Thymus (tissue), 11 donors: Measurements from ENCODE around the gene DNAJC1. TPM values are rescaled to one million over a fixed set of nuclear protein-coding genes. Genes with fewer than 3 reads are reported as not detected.
"Not testable (repeated sequence)": the region's sequence is repeated elsewhere in the genome, so short reads cannot be mapped to it uniquely, and the experiment has no call there.

Experiments
- DNase-seq, 9 donors: peaks; one replicate each; pipeline ENCODE4 v3.0.0-alpha.2; 2013; ENCODE audit warnings: low spot score in 9 of 9, low read depth in 6 of 9, missing footprints in 1 of 9
- H3K27ac ChIP-seq, 2 donors: one replicate each; pipeline ENCODE4 v1.5.1; 2013; ENCODE audit warnings: control low read depth in 1 of 2, low read depth in 1 of 2, low read length in 1 of 2, mild to moderate bottlenecking in 1 of 2, moderate library complexity in 1 of 2
- H3K27me3 ChIP-seq, 2 donors: one replicate each; pipeline ENCODE4 v1.5.1; 2013; ENCODE audit warnings: low read length in 1 of 2; ENCODE audit not compliant: control insufficient read depth in 2 of 2, insufficient read depth in 1 of 2
- H3K36me3 ChIP-seq, 2 donors: one replicate each; pipeline ENCODE4 v1.5.1; 2013; ENCODE audit warnings: low read length in 1 of 2, mild to moderate bottlenecking in 1 of 2, moderate library complexity in 1 of 2; ENCODE audit not compliant: control insufficient read depth in 2 of 2, insufficient read depth in 2 of 2
- H3K4me1 ChIP-seq, 2 donors: one replicate each; pipeline ENCODE4 v1.5.1; 2013; ENCODE audit warnings: low read length in 2 of 2; ENCODE audit not compliant: control insufficient read depth in 2 of 2, insufficient read depth in 2 of 2
- H3K4me3 ChIP-seq, 2 donors: one replicate each; pipeline ENCODE4 v1.5.1; 2013; ENCODE audit warnings: low read length in 2 of 2, control low read depth in 1 of 2, mild to moderate bottlenecking in 1 of 2
- H3K9me3 ChIP-seq, 2 donors: one replicate each; pipeline ENCODE4 v1.5.1; 2013; ENCODE audit warnings: low read length in 1 of 2, mild to moderate bottlenecking in 1 of 2; ENCODE audit not compliant: control insufficient read depth in 2 of 2, insufficient read depth in 1 of 2
- WGBS: extraction: QIAGEN DNeasy Blood & Tissue Kit; methylation state at CpG from one replicate; pipeline ENCODE4 v1.1.7; 2013; 5-methylcytosine and 5-hydroxymethylcytosine counted together
- polyA plus RNA-seq: library from polyadenylated mRNA; stranded (reverse); fragments of 200-250 nt; gene quantifications from one replicate; pipeline ENCODE4 v1.2.3, GENCODE V29; 2013
- total RNA-seq: library from RNA; stranded (reverse); fragments of 120-200 nt; gene quantifications from one replicate; pipeline ENCODE4 v1.2.4, GENCODE V29; 2013
- donor health status: healthy.

DNAJC1 gene
- total and polyA plus RNA-seq, 2 donors = 19.9 to 23.2 TPM

DNA sequence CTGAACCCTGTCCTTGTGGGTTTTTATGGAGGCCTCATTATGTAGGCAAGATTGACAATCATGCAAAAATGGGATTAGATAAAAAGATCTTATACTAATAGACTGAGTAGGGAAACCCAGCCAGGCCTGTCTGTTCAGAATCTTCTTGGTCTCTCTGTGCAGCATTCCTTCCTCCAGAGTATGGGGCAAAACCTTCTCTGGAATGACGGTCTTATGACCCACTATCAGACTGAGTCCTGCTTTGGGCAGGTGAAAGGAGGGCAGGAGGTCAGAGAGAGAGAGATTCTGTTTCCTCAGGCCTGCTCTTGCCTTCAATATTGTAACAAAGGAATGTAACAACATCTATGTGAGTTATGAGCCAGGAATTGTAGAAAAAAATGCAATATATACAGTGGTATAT lies 182.6 kb downstream of the DNAJC1 start:
- Histone ChIP-seq H3K4me3 (no peak overlapping the region), H3K9me3 (no peaks in the 10 kb centered on the region), H3K4me1 (no peaks in the 10 kb centered on the region), H3K27ac (no peak overlapping the region), H3K36me3 (no peaks in the 10 kb centered on the region), H3K27me3 (no peaks in the 10 kb centered on the region)
- WGBS = 98% methylated on average over 1 of the region's 1 CpG
- no peak for DNase-seq

DNA sequence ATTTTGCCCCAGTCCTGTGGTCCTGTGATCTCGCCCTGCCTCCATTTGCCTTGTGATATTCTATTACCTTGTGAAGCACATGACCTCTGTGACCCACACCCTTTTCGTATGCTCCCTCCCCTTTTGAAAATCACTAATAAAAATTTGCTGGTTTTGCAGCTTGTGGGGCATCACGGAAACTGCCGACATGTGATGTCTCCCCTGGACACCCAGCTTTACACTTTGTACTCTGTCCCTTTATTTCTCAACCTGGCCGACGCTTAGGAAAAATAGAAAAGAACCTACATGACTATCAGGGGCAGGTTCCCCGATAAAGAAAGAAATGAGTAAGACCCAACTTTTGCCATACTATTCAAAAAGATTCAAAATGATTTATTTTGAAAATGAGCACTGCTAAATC lies 185.1 kb downstream of the DNAJC1 start:
- not testable (repeated sequence) for H3K9me3 ChIP-seq, H3K27me3 ChIP-seq, H3K4me3 ChIP-seq, DNase-seq, H3K27ac ChIP-seq, H3K4me1 ChIP-seq, H3K36me3 ChIP-seq
- 98% methylated on average over 7 of the region's 7 CpGs for WGBS

DNA sequence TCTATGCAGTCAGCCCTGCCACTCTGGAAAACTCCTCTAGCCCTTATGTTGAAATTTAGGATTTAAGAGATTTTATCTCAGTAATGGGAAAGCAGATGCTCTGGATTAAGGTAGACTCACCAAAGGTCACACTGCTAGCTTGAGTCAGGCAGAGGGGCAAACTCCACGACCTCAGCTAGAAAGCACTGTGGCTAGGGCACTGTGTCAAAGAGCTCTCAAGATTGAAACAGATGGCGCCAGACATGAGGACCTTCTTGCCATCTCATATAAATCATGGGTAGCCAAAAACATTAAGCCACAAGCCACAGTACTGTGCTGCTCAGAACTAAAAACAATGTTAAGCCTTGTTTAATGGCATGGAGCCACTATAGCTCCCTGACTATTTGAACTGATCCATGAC lies 188.7 kb downstream of the DNAJC1 start:
- WGBS = 96% methylated on average over 2 of the region's 2 CpGs
- Histone ChIP-seq H3K27ac (no peak overlapping the region), H3K9me3 (no peaks in the 10 kb centered on the region), H3K36me3 (no peaks in the 10 kb centered on the region), H3K4me3 (no peak overlapping the region), H3K4me1 (no peaks in the 10 kb centered on the region), H3K27me3 (no peaks in the 10 kb centered on the region)
- no peak for DNase-seq

DNA sequence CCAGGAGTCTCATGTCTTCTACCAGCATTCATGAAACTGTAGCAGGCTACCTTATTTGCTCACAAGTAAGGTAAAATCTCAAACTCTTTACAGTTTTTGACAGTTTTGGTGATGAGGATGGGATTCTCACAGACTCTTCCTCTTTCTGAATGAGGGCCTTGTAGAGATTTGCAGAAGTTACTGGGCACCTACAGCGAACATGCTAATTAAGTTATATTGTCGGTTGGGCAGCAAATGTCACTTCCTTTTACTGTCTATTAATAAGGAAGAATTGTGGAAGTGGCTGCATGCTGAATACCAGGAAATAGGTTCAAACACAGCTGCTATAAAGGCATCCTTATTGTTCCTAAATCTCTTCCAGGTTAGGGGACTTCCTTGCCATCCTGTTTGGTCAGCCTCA lies 189.6 kb downstream of the DNAJC1 start:
- no peaks in the 10 kb centered on the region for H3K36me3 ChIP-seq
- H3K9me3 ChIP-seq = no peaks in the 10 kb centered on the region
- no peak overlapping the region for H3K27ac ChIP-seq
- no peaks in the 10 kb centered on the region for H3K27me3 ChIP-seq
- no peaks in the 10 kb centered on the region for H3K4me1 ChIP-seq
- DNase-seq = peak in 1 of 9 donors; percentile 4
- 79% methylated on average over 2 of the region's 2 CpGs for WGBS
- no peak overlapping the region for H3K4me3 ChIP-seq

DNA sequence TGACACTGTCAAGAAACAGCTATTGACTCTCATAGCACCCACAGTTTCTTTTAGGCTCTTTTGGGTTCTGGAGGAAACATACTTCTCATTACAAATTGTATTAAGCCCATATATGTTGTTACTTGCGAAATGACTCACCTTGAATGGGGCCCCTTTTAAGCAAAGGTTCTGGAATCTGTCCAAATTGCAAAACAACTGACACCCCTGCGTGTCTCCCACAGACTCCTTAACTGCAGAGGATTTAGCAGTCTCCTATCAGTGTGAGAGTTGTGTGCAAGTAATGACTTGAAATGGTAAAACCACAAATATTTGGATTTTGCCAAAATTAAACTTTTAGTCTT lies 192.3 kb downstream of the DNAJC1 start:
- H3K27me3 ChIP-seq = no peaks in the 10 kb centered on the region
- H3K4me3 ChIP-seq = no peak overlapping the region
- no peaks in the 10 kb centered on the region for H3K36me3 ChIP-seq
- no peaks in the 10 kb centered on the region for H3K4me1 ChIP-seq
- no peak overlapping the region for H3K27ac ChIP-seq
- WGBS = 95% methylated on average over 2 of the region's 2 CpGs
- no peaks in the 10 kb centered on the region for H3K9me3 ChIP-seq
- no peak for DNase-seq

DNA sequence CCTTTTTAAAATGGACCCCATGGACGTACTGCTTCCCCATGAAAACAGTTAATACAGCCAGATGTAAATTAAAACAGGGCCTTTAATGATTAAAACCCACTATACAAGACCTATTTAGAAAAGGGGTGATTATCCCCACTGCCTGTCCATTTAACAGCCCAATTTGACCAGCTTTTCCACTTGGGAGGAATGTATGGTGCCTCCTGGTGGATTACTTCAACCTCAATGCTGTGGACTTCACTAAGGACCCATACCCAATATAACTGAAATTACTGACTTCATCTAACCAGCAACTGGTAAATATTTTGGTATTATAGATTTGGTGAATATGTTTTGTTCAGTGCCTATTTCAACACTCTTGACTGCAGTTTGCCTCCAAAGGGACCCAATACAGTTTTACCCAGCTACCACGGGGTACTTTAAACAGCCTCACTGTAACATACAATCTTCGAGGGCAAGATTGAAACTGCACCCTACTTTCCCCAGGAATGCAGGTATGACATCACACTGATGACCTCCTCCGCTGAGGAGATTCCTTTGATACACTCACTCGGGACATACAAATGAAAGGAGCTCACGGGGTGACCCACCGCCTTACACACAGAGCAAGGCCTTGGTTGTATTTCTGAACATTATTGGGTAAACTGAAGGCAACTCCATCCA lies 192.8 kb downstream of the DNAJC1 start:
- Histone ChIP-seq H3K4me3 (no peak overlapping the region), H3K27ac (no peak overlapping the region), H3K9me3 (no peaks in the 10 kb centered on the region), H3K36me3 (no peaks in the 10 kb centered on the region), H3K4me1 (no peaks in the 10 kb centered on the region), H3K27me3 (no peaks in the 10 kb centered on the region)
- 96% methylated on average over 7 of the region's 7 CpGs for WGBS
- no peak for DNase-seq

DNA sequence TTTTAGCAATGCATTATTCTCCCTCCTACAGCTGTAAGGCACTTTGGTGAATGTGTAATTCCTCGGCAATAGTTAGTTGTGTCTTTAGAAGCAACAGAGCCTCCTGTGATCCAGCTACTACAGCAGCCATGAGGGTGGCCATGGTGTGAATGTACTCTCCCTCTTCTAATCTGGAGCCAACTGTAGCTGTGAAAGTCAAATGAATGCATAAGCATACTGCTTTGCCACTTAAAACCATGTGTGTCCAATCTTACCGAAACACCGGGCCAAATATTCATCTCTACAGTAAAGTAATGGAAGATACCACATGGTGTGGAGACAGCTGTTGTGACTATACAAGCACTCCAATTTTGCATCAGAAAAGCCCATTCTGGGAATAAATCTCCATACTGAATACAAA lies 195.0 kb downstream of the DNAJC1 start:
- WGBS = 98% methylated on average over 3 of the region's 3 CpGs
- Histone ChIP-seq H3K36me3 (no peaks in the 10 kb centered on the region), H3K27me3 (no peaks in the 10 kb centered on the region), H3K27ac (no peak overlapping the region), H3K4me1 (no peaks in the 10 kb centered on the region), H3K4me3 (no peak overlapping the region), H3K9me3 (no peaks in the 10 kb centered on the region)
- no peak for DNase-seq

DNA sequence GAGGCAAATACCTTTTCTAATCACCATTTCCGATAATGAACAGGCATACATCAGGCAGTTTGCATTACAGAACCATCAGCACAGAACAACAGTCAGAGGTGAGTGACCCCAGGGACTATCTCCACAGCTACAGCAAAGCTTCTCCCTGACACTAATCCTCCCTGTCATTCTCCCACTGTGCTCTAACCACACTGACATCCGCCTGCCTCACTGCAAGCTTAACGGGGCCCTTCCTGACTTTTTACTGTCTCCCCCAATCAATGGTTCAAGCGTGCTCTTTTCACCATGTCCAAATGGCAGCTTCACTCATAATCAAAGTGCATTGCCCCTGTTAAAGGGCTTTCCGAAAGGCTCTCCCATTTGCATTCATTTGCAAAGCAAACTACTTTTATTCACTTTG lies 196.3 kb downstream of the DNAJC1 start:
- WGBS = 84% methylated on average over 5 of the region's 5 CpGs
- no peaks in the 10 kb centered on the region for H3K4me1 ChIP-seq
- peak in 2 of 9 donors; percentile 2 to 21 for DNase-seq
- H3K4me3 ChIP-seq = no peak overlapping the region
- H3K9me3 ChIP-seq = no peaks in the 10 kb centered on the region
- H3K27ac ChIP-seq = no peak overlapping the region
- H3K27me3 ChIP-seq = no peaks in the 10 kb centered on the region
- no peaks in the 10 kb centered on the region for H3K36me3 ChIP-seq

DNA sequence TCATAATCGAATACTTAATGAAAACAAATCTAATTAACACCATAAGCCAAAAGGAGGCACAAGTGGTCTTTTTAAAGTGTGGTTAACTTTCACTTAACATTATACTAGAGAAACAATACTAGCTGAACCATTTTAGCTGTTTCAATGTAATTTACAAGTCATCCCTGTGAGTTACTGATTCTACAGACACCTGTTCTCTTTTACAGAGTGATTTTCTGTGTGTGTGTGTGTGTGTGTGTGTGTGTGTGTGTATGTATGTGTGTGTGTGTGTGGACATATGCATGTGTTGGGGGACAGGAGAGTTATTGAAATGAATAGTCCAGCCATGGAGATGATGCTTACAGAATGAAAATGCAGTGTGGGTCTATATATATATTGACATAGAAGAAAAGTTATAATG lies 200.2 kb downstream of the DNAJC1 start:
- no peak overlapping the region for H3K4me3 ChIP-seq
- WGBS = 0% methylated on average over 1 of the region's 1 CpG
- no peaks in the 10 kb centered on the region for H3K36me3 ChIP-seq
- no peaks in the 10 kb centered on the region for H3K9me3 ChIP-seq
- no peak overlapping the region for H3K27ac ChIP-seq
- H3K27me3 ChIP-seq = no peaks in the 10 kb centered on the region
- H3K4me1 ChIP-seq = no peaks in the 10 kb centered on the region
- DNase-seq = no peak

DNA sequence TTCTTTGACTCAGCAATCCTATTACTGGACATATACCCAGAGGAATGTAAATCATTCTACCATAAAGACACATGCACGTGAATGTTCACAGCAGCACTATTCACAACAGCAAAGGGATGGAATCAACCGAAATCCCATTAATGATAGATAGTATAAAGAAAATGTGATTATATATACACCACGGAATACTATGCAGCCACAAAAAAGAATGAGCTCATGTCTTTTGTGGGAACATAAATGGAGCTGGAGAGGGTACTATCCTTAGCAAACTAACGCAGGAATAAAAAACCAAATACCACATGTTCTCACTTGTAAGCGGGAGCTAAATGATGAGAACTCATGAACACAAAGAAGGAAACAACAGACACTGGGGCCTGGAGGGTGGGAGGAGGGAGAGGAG lies 201.9 kb downstream of the DNAJC1 start:
- 98% methylated on average over 5 of the region's 5 CpGs for WGBS
- H3K4me1 ChIP-seq = peaks cover 0 to 3% of the 10 kb centered on the region in 2 donors
- no peak for DNase-seq
- H3K27ac ChIP-seq = no peak overlapping the region
- H3K9me3 ChIP-seq = no peaks in the 10 kb centered on the region
- no peaks in the 10 kb centered on the region for H3K36me3 ChIP-seq
- H3K4me3 ChIP-seq = no peak overlapping the region
- no peaks in the 10 kb centered on the region for H3K27me3 ChIP-seq
